GM23338 (cell line): ENCODE data around the gene ASPRV1.

Experiments used
- EZH2 ChIP-seq: fragments of 200-600 bp; sonication (generic); IDR thresholded peaks from one replicate; pipeline ENCODE4 v1.8.0; 2017; ENCODE audit warnings: antibody characterized with exemption, mild to moderate bottlenecking, low read depth; ENCODE audit not compliant: unreplicated experiment
- TF ChIP-seq, protein P1 (sequence below), 2 experiments: fragments of 200-600 bp in 1 of 2; sonication (generic) in 1 of 2; conservative IDR thresholded peaks; 2 replicates each; pipeline versions ENCODE4 v1.5.1 to v1.6.1; 2016 to 2017; ENCODE audit warnings: antibody characterized with exemption in 2 of 2, low read depth in 2 of 2, mild to moderate bottlenecking in 2 of 2, moderate library complexity in 1 of 2

- TF ChIP-seq, protein P1, sequence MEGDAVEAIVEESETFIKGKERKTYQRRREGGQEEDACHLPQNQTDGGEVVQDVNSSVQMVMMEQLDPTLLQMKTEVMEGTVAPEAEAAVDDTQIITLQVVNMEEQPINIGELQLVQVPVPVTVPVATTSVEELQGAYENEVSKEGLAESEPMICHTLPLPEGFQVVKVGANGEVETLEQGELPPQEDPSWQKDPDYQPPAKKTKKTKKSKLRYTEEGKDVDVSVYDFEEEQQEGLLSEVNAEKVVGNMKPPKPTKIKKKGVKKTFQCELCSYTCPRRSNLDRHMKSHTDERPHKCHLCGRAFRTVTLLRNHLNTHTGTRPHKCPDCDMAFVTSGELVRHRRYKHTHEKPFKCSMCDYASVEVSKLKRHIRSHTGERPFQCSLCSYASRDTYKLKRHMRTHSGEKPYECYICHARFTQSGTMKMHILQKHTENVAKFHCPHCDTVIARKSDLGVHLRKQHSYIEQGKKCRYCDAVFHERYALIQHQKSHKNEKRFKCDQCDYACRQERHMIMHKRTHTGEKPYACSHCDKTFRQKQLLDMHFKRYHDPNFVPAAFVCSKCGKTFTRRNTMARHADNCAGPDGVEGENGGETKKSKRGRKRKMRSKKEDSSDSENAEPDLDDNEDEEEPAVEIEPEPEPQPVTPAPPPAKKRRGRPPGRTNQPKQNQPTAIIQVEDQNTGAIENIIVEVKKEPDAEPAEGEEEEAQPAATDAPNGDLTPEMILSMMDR (conservative IDR thresholded peaks at IDR 0.05; ENCODE audit: low read depth in 2 of 2) = no peak
- TF ChIP-seq EZH2 = no peak
Observed at GRCh38 chr2:69945941-69946340, 15.5 kb downstream of the ASPRV1 start.
